ENCODE results near the gene SP2. TPM values are rescaled to one million over a fixed set of nuclear protein-coding genes. Genes with fewer than 3 reads are reported as not detected.

SP2 gene
- total and polyA plus RNA-seq, 12 donors: 1.8 to 21.1 (median 10.1) TPM

- TF ChIP-seq POLR2A (IDR thresholded peaks at IDR 0.05) (no peak), CTCF (IDR thresholded peaks at IDR 0.05) (no peak)
- WGBS, 4 donors: 47 to 59% (median 55%) methylated on average over 3 of the region's 3 CpGs
- intact Hi-C loops (cut with DNase I): loop anchor here in 1 of 2 donors (10.0 kb wide), 1 partner anchor 65 kb away; no protein-coding TSS in a partner anchor
Measured at GRCh38 chr17:47949946-47950345, 53.9 kb downstream of the SP2 start.

DNA sequence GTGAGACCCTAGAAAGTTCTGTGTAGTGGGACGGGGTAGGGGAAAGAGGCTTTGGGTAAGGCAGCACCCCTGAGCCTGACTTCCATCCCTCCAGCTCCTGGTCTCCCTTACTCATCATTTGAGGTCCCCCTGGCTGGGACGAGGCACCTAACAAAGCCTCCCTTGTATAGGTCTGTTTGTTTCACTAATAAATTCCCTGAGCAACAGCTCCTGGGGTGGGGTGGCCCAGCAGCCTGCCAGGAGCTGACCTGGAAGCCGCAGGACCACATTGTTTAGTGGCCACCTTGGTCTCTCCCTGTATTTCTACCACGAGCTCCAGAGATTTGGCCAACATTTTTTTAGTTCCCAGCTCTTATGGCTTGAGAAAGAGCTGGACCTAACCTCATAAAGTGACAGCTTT, 54.4 kb downstream of the SP2 start:
- 83 to 92% (median 89%) methylated on average over 4 of the region's 4 CpGs for WGBS, 4 donors
- TF ChIP-seq CTCF (IDR thresholded peaks at IDR 0.05) (no peak), POLR2A (IDR thresholded peaks at IDR 0.05) (no peak)
- peaks cover 0 to 4% of the 10 kb centered on the region in 2 donors for H3K36me3 ChIP-seq (replicated peaks in 1 of 2)
- H3K27ac ChIP-seq: peak overlapping the region in 1 of 5 donors; percentile 90
- H3K4me3 ChIP-seq: no peak overlapping the region
- no peaks in the 10 kb centered on the region for H3K9me3 ChIP-seq (replicated peaks in 1 of 3)
- H3K27me3 ChIP-seq: no peaks in the 10 kb centered on the region
- DNase-seq: no peak
- intact Hi-C loops (cut with DNase I): loop anchor here in 1 of 2 donors (10.0 kb wide), 1 partner anchor 64 kb away; no protein-coding TSS in a partner anchor
- peaks cover 23 to 39% of the 10 kb centered on the region in 2 donors for H3K4me1 ChIP-seq (replicated peaks in 1 of 2)

More at GRCh38 chr17:47949946-47950345, 53.9 kb downstream of the SP2 start:
- Histone ChIP-seq H3K4me3 (peak overlapping the region in 1 of 4 donors; percentile 39), H3K9me3 (replicated peaks in 1 of 3) (no peaks in the 10 kb centered on the region), H3K27ac (peak overlapping the region in 3 of 5 donors; percentile 70 to 90 (median 86)), H3K27me3 (no peaks in the 10 kb centered on the region), H3K36me3 (replicated peaks in 1 of 2) (peaks cover 0 to 8% of the 10 kb centered on the region in 2 donors), H3K4me1 (replicated peaks in 1 of 2) (peaks cover 25 to 44% of the 10 kb centered on the region in 2 donors)
- no peak for DNase-seq

DNA sequence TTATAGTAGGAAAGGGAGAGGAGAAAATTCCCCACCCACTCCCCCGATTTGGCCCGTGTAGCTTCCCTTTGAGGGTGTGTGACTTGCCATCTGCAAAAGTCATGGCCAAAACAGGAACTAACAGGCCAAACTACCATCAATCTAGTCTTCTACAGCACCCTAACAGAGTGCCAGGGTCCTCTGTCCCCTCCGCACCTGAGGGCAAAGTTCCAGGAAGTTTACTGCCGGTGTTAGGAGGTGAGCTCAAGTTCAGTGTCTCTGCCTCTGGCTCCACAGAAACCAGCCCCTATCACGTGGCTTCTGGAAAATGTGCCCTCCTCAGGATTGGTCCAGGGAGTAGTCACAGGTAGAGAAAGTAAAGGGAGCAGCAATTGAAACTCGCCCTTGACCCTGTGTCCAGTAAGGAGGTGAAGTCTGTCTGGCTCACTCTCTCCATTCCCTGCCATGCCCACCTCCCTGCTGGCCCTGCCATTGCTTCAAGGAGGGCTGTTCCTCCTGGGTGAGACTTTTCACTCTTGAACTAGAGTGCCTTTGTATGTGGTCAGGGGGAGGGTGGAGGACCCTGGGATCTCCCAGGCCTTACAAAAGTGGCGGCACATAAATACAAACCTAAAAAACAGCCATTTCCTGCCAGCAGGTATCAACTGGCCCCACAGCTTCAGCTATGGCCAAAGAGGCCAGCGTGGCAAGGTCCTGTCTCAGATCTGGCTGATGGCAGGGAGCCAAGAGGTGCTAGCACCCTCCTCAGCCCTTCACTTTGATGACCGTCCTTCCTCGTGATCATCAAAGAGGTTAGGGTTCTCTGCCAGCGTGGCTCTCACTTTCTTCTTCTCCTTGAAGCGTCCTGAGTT, 56.4 kb downstream of the SP2 start:
- Histone ChIP-seq H3K27ac (no peak overlapping the region), H3K4me3 (no peak overlapping the region), H3K4me1 (replicated peaks in 1 of 2) (peaks cover 17 to 22% of the 10 kb centered on the region in 2 donors), H3K27me3 (no peaks in the 10 kb centered on the region), H3K9me3 (replicated peaks in 1 of 3) (no peaks in the 10 kb centered on the region), H3K36me3 (replicated peaks in 1 of 2) (no peaks in the 10 kb centered on the region)
- TF ChIP-seq POLR2A (IDR thresholded peaks at IDR 0.05): no peak
- no peak for TF ChIP-seq CTCF (IDR thresholded peaks at IDR 0.05)
- intact Hi-C loops (cut with DNase I): loop anchor here in 1 of 2 donors (10.0 kb wide), 1 partner anchor 62 kb away; no protein-coding TSS in a partner anchor
- WGBS, 4 donors: 68 to 78% (median 76%) methylated on average over 11 to 12 of the region's 12 CpGs
- DNase-seq: no peak

DNA sequence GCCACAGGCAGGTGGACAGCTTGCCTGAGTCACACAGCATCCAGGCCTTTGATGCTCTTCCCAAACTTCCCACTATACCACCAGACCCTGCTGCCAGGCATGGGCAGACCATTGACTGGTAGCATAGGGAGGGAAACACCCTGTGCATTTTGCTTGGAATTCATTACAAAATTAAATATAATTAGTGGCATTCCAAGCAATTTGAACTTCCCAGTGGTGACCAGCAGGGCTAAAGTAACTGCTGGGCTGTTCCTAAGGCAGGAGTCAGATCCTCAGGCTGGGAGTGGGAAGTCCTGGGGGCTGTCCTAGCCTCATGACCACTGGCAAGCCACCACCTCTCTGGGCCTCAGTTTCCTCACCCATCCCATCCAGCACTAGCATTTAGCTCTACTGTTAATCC, 57.9 kb downstream of the SP2 start:
- TF ChIP-seq CTCF (IDR thresholded peaks at IDR 0.05): no peak
- no peak for TF ChIP-seq POLR2A (IDR thresholded peaks at IDR 0.05)
- no peak for DNase-seq
- Histone ChIP-seq H3K27ac (no peak overlapping the region), H3K36me3 (replicated peaks in 1 of 2) (no peaks in the 10 kb centered on the region), H3K27me3 (no peaks in the 10 kb centered on the region), H3K9me3 (replicated peaks in 1 of 3) (no peaks in the 10 kb centered on the region), H3K4me1 (replicated peaks in 1 of 2) (peaks cover 11 to 15% of the 10 kb centered on the region in 2 donors), H3K4me3 (no peak overlapping the region)
- intact Hi-C loops (cut with DNase I): loop anchor here in 1 of 2 donors (10.0 kb wide), 1 partner anchor 61 kb away; no protein-coding TSS in a partner anchor
